Vagina (tissue), 2 donors: ENCODE results near the gene NAA38. TPM values are rescaled to one million over a fixed set of nuclear protein-coding genes. Genes with fewer than 3 reads are reported as not detected.
A peak's percentile ranks its signal among the peaks of the same experiment; 100 is the strongest.

ENCODE experiments used
- DNase-seq, 2 donors: peaks; one replicate each; pipeline ENCODE4 v3.0.0-alpha.2; 2017; ENCODE audit errors: extremely low spot score in 2 of 2
- H3K27ac ChIP-seq: fragments of 200-600 bp; sonication (generic); one replicate; pipeline ENCODE4 v1.5.1; 2019
- H3K27me3 ChIP-seq: fragments of 200-600 bp; sonication (generic); one replicate; pipeline ENCODE4 v1.5.1; 2019
- H3K36me3 ChIP-seq, 2 donors: fragments of 200-600 bp; sonication (generic); one replicate each; pipeline ENCODE4 v1.5.1; 2017 to 2019
- H3K4me1 ChIP-seq: fragments of 200-600 bp; sonication (generic); one replicate; pipeline ENCODE4 v1.5.1; 2019
- H3K4me3 ChIP-seq, 2 donors: fragments of 200-600 bp; sonication (generic); 1 replicate in 1 of 2; 2 replicates in 1 of 2; pipeline ENCODE4 v1.5.1; 2016 to 2019
- H3K9me3 ChIP-seq: fragments of 200-600 bp; sonication (generic); one replicate; pipeline ENCODE4 v1.5.1; 2019
- POLR2A ChIP-seq, 2 donors: fragments of 450-650 bp; IDR thresholded peaks; one replicate each; pipeline ENCODE4 v1.6.1; 2017; ENCODE audit warnings: antibody characterized with exemption in 2 of 2, mild to moderate bottlenecking in 2 of 2, moderate library complexity in 2 of 2
- POLR2AphosphoS5 ChIP-seq, 2 donors: sonication (generic); formaldehyde crosslinking; IDR thresholded peaks; one replicate each; pipeline ENCODE4 v1.9.0; 2017; ENCODE audit warnings: antibody characterized with exemption in 2 of 2, mild to moderate bottlenecking in 2 of 2, low read depth in 1 of 2; ENCODE audit not compliant: insufficient read depth in 1 of 2
- intact Hi-C: fragments of 100-400 bp; cut with DNase I; formaldehyde crosslinking; loops from one replicate; pipeline ENCODE4 v1.15.1; 2023
- total RNA-seq: library from RNA; depleted of rRNA; stranded (reverse); fragments of >200 nt; gene quantifications from one replicate; pipeline ENCODE4 v1.2.3, GENCODE V29; 2016
- TF ChIP-seq, protein P1 (sequence below), 3 experiments: fragments of 450-650 bp in 2 of 3; fragments of 200-600 bp in 1 of 3; sonication (generic) in 1 of 3; IDR thresholded peaks; one replicate each; pipeline ENCODE4 v1.5.1; 2017 to 2019; ENCODE audit warnings: antibody characterized with exemption in 3 of 3, mild to moderate bottlenecking in 2 of 3, moderate library complexity in 2 of 3

NAA38 gene
- total RNA-seq, 1 donor from 2014 or later, result 83.5 TPM

- Histone ChIP-seq H3K27me3 (no peaks in the 10 kb centered on the region), H3K27ac (peak overlapping the region; percentile 99), H3K9me3 (no peaks in the 10 kb centered on the region), H3K4me3 (peak overlapping the region; percentile 58 to 69), H3K4me1 (peaks cover 62% of the 10 kb centered on the region), H3K36me3 (peaks cover 0 to 29% of the 10 kb centered on the region in 2 donors)
- DNase-seq, result peak in 1 of 2 donors; percentile 95
- intact Hi-C loops, result loop anchor here (1.0 to 5.0 kb wide), 2 partner anchors 34 to 266 kb away; partner anchors contain the start of gene CD68
- TF ChIP-seq, protein P1, sequence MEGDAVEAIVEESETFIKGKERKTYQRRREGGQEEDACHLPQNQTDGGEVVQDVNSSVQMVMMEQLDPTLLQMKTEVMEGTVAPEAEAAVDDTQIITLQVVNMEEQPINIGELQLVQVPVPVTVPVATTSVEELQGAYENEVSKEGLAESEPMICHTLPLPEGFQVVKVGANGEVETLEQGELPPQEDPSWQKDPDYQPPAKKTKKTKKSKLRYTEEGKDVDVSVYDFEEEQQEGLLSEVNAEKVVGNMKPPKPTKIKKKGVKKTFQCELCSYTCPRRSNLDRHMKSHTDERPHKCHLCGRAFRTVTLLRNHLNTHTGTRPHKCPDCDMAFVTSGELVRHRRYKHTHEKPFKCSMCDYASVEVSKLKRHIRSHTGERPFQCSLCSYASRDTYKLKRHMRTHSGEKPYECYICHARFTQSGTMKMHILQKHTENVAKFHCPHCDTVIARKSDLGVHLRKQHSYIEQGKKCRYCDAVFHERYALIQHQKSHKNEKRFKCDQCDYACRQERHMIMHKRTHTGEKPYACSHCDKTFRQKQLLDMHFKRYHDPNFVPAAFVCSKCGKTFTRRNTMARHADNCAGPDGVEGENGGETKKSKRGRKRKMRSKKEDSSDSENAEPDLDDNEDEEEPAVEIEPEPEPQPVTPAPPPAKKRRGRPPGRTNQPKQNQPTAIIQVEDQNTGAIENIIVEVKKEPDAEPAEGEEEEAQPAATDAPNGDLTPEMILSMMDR (IDR thresholded peaks at IDR 0.05), result no peak
- peak in 1 of 2 donors; percentile 57 for TF ChIP-seq POLR2AphosphoS5 (IDR thresholded peaks at IDR 0.05; ENCODE audit: insufficient read depth in 1 of 2, low read depth in 1 of 2)
These were observed 13.6 kb downstream of the NAA38 start for GRCh38 chr17:7843536-7844291.

DNA sequence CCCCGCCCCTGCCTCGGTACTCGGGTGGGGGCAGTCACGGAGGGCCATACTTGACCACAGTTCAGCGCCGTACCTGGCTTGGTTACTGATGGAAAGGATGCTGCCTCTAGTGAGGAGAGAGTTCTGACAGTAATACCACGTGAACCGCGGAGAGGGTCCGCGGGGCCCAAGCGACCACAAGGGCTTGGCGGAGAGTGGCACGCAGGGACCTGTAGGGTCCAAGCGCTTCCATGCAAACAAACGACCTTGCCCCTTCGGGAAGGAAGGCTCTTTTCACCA lies 14.2 kb downstream of the NAA38 start:
- Histone ChIP-seq H3K27ac (peak overlapping the region; percentile 99), H3K27me3 (no peaks in the 10 kb centered on the region), H3K4me3 (peak overlapping the region; percentile 58 to 69), H3K36me3 (peaks cover 0 to 24% of the 10 kb centered on the region in 2 donors), H3K4me1 (peaks cover 68% of the 10 kb centered on the region), H3K9me3 (no peaks in the 10 kb centered on the region)
- intact Hi-C loops, result loop anchor here (1.0 to 5.0 kb wide), 2 partner anchors 34 to 266 kb away; partner anchors contain the start of gene CD68
- TF ChIP-seq POLR2AphosphoS5 (IDR thresholded peaks at IDR 0.05; ENCODE audit: insufficient read depth in 1 of 2, low read depth in 1 of 2), result peak in 1 of 2 donors; percentile 69
- TF ChIP-seq, protein P1 (IDR thresholded peaks at IDR 0.05), result no peak
- peak in 1 of 2 donors; percentile 94 for DNase-seq

DNA sequence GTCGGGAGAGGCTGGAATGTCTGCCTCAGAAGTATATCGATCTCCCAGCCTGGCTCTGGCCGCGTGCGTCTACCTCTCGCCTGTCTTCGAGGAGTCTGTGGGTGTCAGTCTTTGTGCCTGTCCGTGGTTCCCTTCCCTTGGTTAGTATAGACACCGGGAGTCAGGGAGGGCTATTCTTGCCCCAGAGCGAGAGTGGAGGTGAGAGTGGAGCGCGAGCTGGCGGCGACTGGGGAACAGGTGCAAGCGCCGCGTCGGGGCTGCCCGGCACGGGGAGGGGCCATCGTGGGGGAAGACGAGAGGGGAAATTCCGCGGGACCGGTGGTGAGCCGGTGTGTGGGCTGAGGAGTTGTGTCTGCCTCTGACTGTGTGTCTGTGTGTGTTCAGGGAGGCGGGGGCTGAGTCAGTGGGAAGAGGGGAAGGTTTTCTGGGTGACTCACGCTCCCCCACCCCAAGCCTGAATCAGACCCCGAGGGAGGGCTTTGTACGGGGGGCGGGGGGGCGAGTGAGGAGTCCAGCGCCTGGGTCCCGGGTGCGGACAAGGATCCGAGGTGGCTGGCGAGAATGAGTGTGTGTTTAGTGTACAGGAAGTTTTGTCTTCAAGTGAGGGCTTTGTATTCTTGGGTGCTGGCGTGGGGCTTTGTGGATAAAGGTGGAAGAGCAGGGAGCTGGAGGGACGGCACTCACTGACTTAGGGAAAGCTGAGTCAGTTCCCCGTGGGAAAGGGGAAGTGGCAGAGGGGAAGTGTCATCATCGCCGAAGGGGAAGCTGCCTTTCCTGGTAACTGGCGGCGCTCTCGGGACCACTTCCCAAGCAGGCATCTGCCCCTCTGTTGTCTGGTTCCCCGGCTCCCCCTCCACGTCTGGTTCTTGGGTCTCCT lies 14.7 kb downstream of the NAA38 start:
- intact Hi-C loops, result loop anchor here (1.0 to 5.0 kb wide), 2 partner anchors 33 to 265 kb away; partner anchors contain the start of gene CD68
- Histone ChIP-seq H3K27ac (peak overlapping the region; percentile 99), H3K36me3 (peaks cover 0 to 18% of the 10 kb centered on the region in 2 donors), H3K9me3 (no peaks in the 10 kb centered on the region), H3K27me3 (no peaks in the 10 kb centered on the region), H3K4me1 (peaks cover 73% of the 10 kb centered on the region), H3K4me3 (peak overlapping the region; percentile 58 to 69)
- TF ChIP-seq, protein P1 (IDR thresholded peaks at IDR 0.05), result no peak
- TF ChIP-seq POLR2AphosphoS5 (IDR thresholded peaks at IDR 0.05; ENCODE audit: insufficient read depth in 1 of 2, low read depth in 1 of 2) (peak; percentile 54 to 64), POLR2A (IDR thresholded peaks at IDR 0.05) (peak in 1 of 2 donors; percentile 33)
- DNase-seq, result peak in 1 of 2 donors; percentile 96

- Histone ChIP-seq H3K9me3 (no peaks in the 10 kb centered on the region), H3K27me3 (no peaks in the 10 kb centered on the region), H3K36me3 (peaks cover 0 to 12% of the 10 kb centered on the region in 2 donors), H3K4me1 (peaks cover 80% of the 10 kb centered on the region), H3K27ac (peak overlapping the region; percentile 99), H3K4me3 (peak overlapping the region; percentile 58 to 69)
- TF ChIP-seq POLR2AphosphoS5 (IDR thresholded peaks at IDR 0.05; ENCODE audit: insufficient read depth in 1 of 2, low read depth in 1 of 2), result peak; percentile 47 to 84
- no peak for TF ChIP-seq POLR2A (IDR thresholded peaks at IDR 0.05)
- DNase-seq, result peak in 1 of 2 donors; percentile 94
- intact Hi-C loops, result loop anchor here (5.0 kb wide), 1 partner anchor 265 kb away; the partner anchor contains the start of gene CD68
These were observed 15.4 kb downstream of the NAA38 start for GRCh38 chr17:7841915-7842379.

DNA sequence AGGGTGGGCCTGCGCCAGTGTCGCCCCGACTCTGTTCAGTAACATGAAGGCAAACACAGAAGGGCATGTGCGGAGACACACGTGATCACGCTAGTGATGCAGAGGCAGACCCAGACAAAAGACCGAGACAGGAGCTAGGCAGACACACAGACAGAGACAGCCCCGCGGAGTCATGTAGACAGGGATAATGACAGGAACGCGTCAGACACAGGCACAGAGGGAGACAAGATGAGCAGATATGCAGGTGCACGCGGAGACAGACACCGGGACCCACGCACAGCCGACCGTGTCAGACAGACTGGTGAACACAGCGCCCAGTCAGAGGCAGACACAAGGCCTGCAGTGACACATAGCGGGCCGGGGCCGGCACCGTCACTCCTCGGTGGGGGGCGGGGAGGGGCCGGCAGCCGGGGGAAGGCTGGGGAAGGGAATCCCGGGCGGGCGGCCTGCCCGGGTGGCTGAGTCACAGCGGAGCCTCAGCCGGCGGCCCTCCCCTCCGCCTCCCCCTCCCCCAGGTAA lies 15.9 kb downstream of the NAA38 start:
- peaks cover 0 to 8% of the 10 kb centered on the region in 2 donors for H3K36me3 ChIP-seq
- H3K27me3 ChIP-seq, result no peaks in the 10 kb centered on the region
- DNase-seq, result no peak
- no peaks in the 10 kb centered on the region for H3K9me3 ChIP-seq
- intact Hi-C loops, result loop anchor here (5.0 kb wide), 1 partner anchor 264 kb away; the partner anchor contains the start of gene CD68
- peaks cover 85% of the 10 kb centered on the region for H3K4me1 ChIP-seq
- peak overlapping the region; percentile 99 for H3K27ac ChIP-seq
- TF ChIP-seq, protein P1 (IDR thresholded peaks at IDR 0.05), result no peak
- TF ChIP-seq POLR2AphosphoS5 (IDR thresholded peaks at IDR 0.05; ENCODE audit: insufficient read depth in 1 of 2, low read depth in 1 of 2) (no peak), POLR2A (IDR thresholded peaks at IDR 0.05) (no peak)
- peak overlapping the region; percentile 58 to 69 for H3K4me3 ChIP-seq
